ENCODE results near the gene RC3H2.

RC3H2 gene

GRCh38 chr9:122897969-122898368 lies 7.2 kb downstream of the RC3H2 start:
- TF ChIP-seq RAD21 (IDR thresholded peaks at IDR 0.05; ENCODE audit: low read depth) (no peak), REST (IDR thresholded peaks at IDR 0.05; ENCODE audit: low read depth) (no peak), MAX (IDR thresholded peaks at IDR 0.05) (no peak), CREB1 (IDR thresholded peaks at IDR 0.05; ENCODE audit: low read depth) (no peak), EGR1 (IDR thresholded peaks at IDR 0.05) (no peak), ZBTB7A (IDR thresholded peaks at IDR 0.05; ENCODE audit: low read depth) (no peak), USF1 (IDR thresholded peaks at IDR 0.05) (no peak), EP300 (IDR thresholded peaks at IDR 0.05; ENCODE audit: borderline replicate concordance) (no peak), TEAD4 (IDR thresholded peaks at IDR 0.05) (no peak), TAF1 (IDR thresholded peaks at IDR 0.05; ENCODE audit: low read depth) (no peak), NFIC (IDR thresholded peaks at IDR 0.05) (no peak), TCF12 (IDR thresholded peaks at IDR 0.05; ENCODE audit: low read depth) (no peak), YY1 (IDR thresholded peaks at IDR 0.05; ENCODE audit: low read depth) (no peak), CEBPB (IDR thresholded peaks at IDR 0.05) (no peak), FOXM1 (IDR thresholded peaks at IDR 0.05; ENCODE audit: borderline replicate concordance, low read depth) (no peak)

GRCh38 chr9:122888480-122888879 lies 16.7 kb downstream of the RC3H2 start:
- no peak for TF ChIP-seq REST (IDR thresholded peaks at IDR 0.05; ENCODE audit: low read depth)
- TF ChIP-seq CEBPB (IDR thresholded peaks at IDR 0.05), result no peak
- no peak for TF ChIP-seq ZBTB7A (IDR thresholded peaks at IDR 0.05; ENCODE audit: low read depth)
- TF ChIP-seq TEAD4 (IDR thresholded peaks at IDR 0.05), result no peak
- no peak for TF ChIP-seq CREB1 (IDR thresholded peaks at IDR 0.05; ENCODE audit: low read depth)
- no peak for TF ChIP-seq EGR1 (IDR thresholded peaks at IDR 0.05)
- no peak for TF ChIP-seq FOXM1 (IDR thresholded peaks at IDR 0.05; ENCODE audit: borderline replicate concordance, low read depth)
- TF ChIP-seq USF1 (IDR thresholded peaks at IDR 0.05), result no peak
- no peak for TF ChIP-seq NFIC (IDR thresholded peaks at IDR 0.05)
- no peak for TF ChIP-seq YY1 (IDR thresholded peaks at IDR 0.05; ENCODE audit: low read depth)
- TF ChIP-seq EP300 (IDR thresholded peaks at IDR 0.05; ENCODE audit: borderline replicate concordance), result no peak
- TF ChIP-seq TCF12 (IDR thresholded peaks at IDR 0.05; ENCODE audit: low read depth), result no peak
- no peak for TF ChIP-seq RAD21 (IDR thresholded peaks at IDR 0.05; ENCODE audit: low read depth)
- no peak for TF ChIP-seq TAF1 (IDR thresholded peaks at IDR 0.05; ENCODE audit: low read depth)
- TF ChIP-seq MAX (IDR thresholded peaks at IDR 0.05), result no peak

GRCh38 chr9:122883125-122883524 lies 22.0 kb downstream of the RC3H2 start:
- TF ChIP-seq REST (IDR thresholded peaks at IDR 0.05; ENCODE audit: low read depth) (no peak), TEAD4 (IDR thresholded peaks at IDR 0.05) (no peak), TAF1 (IDR thresholded peaks at IDR 0.05; ENCODE audit: low read depth) (no peak), FOXM1 (IDR thresholded peaks at IDR 0.05; ENCODE audit: borderline replicate concordance, low read depth) (no peak), NFIC (IDR thresholded peaks at IDR 0.05) (no peak), USF1 (IDR thresholded peaks at IDR 0.05) (no peak), YY1 (IDR thresholded peaks at IDR 0.05; ENCODE audit: low read depth) (no peak), CEBPB (IDR thresholded peaks at IDR 0.05) (no peak), ZBTB7A (IDR thresholded peaks at IDR 0.05; ENCODE audit: low read depth) (no peak), MAX (IDR thresholded peaks at IDR 0.05) (no peak), RAD21 (IDR thresholded peaks at IDR 0.05; ENCODE audit: low read depth) (no peak), EP300 (IDR thresholded peaks at IDR 0.05; ENCODE audit: borderline replicate concordance) (no peak), CREB1 (IDR thresholded peaks at IDR 0.05; ENCODE audit: low read depth) (no peak), EGR1 (IDR thresholded peaks at IDR 0.05) (no peak), TCF12 (IDR thresholded peaks at IDR 0.05; ENCODE audit: low read depth) (no peak)
